SU-DHL-6 (cell line): Measurements from ENCODE around the gene BLACAT1.

ENCODE experiments used
- H2AFZ ChIP-seq: fragments of 200-600 bp; sonication (generic); 2 replicates; pipeline ENCODE4 v1.6.1; 2014; ENCODE audit warnings: low read depth, mild to moderate bottlenecking, moderate library complexity, mixed read lengths, antibody characterized with exemption, low read length; ENCODE audit not compliant: severe bottlenecking
- H3F3A ChIP-seq: fragments of 200-600 bp; shearing (Covaris generic); 2 replicates; pipeline ENCODE4 v1.6.0; 2016; ENCODE audit warnings: antibody characterized with exemption, mild to moderate bottlenecking; ENCODE audit not compliant: insufficient read depth
- H3K27ac ChIP-seq: fragments of 200-600 bp; sonication (generic); 2 replicates; pipeline ENCODE4 v1.5.1; 2016; ENCODE audit warnings: low read depth, mild to moderate bottlenecking, low read length, moderate library complexity, mixed read lengths
- H3K27me3 ChIP-seq: fragments of 200-600 bp; sonication (generic), shearing (Covaris generic); 2 replicates; pipeline ENCODE4 v1.6.0; 2014; ENCODE audit warnings: mild to moderate bottlenecking, low read length
- H3K36me3 ChIP-seq: fragments of 200-600 bp; sonication (generic); 2 replicates; pipeline ENCODE4 v1.6.1; 2014; ENCODE audit warnings: mild to moderate bottlenecking, low read length, mixed read lengths
- H3K4me2 ChIP-seq: fragments of 300-600, 200-600 bp; shearing (Covaris generic), sonication (generic); 2 replicates; pipeline ENCODE4 v1.6.0; 2014; ENCODE audit warnings: low read length, low read depth, mild to moderate bottlenecking; ENCODE audit not compliant: poor library complexity, severe bottlenecking
- H3K4me3 ChIP-seq: fragments of 200-600 bp; sonication (generic); 2 replicates; pipeline ENCODE4 v1.5.1; 2014; ENCODE audit warnings: antibody characterized with exemption, low read length, mild to moderate bottlenecking, mixed read lengths; ENCODE audit not compliant: insufficient read depth, poor library complexity, severe bottlenecking
- H3K79me2 ChIP-seq: fragments of 200-600 bp; sonication (generic); 2 replicates; pipeline ENCODE4 v1.6.1; 2014; ENCODE audit warnings: mild to moderate bottlenecking, low read length, moderate library complexity; ENCODE audit not compliant: insufficient read depth
- H3K9ac ChIP-seq: fragments of 200-600 bp; sonication (generic); 2 replicates; pipeline ENCODE4 v1.7.0; 2014; ENCODE audit warnings: mild to moderate bottlenecking, low read length
- H3K9me2 ChIP-seq: fragments of 200-600 bp; sonication (generic); replicated peaks from 2 replicates; pipeline ENCODE4 v1.6.1; 2014; ENCODE audit warnings: low read length; ENCODE audit not compliant: insufficient read depth
- H3K9me3 ChIP-seq: fragments of 200-600 bp; sonication (generic); 2 replicates; pipeline ENCODE4 v1.6.1; 2014; ENCODE audit warnings: low read length, mixed read lengths; ENCODE audit not compliant: insufficient read depth
- H4K20me1 ChIP-seq: fragments of 200-600 bp; sonication (generic); 2 replicates; pipeline ENCODE4 v1.6.1; 2014; ENCODE audit warnings: low read depth, mild to moderate bottlenecking, antibody characterized with exemption, low read length, moderate library complexity, mixed read lengths
- EZH2phosphoT487 ChIP-seq: fragments of 200-600 bp; sonication (generic), shearing (Covaris generic); conservative IDR thresholded peaks from 2 replicates; pipeline ENCODE4 v1.6.1; 2018; ENCODE audit warnings: mild to moderate bottlenecking, antibody characterized with exemption, low read length, moderate library complexity, mixed read lengths
- TF ChIP-seq, protein P1 (sequence below): fragments of 200-600 bp; sonication (generic); IDR thresholded peaks from one replicate; pipeline ENCODE4 v1.5.1; 2017; ENCODE audit warnings: antibody characterized with exemption, mild to moderate bottlenecking, low read length, moderate library complexity; ENCODE audit not compliant: insufficient read depth, poor library complexity, severe bottlenecking

BLACAT1 gene

GRCh38 chr1:205454903-205455335, 926 bp downstream of the BLACAT1 start:
- Histone ChIP-seq H3K9me2 (no peaks in the 10 kb centered on the region), H3F3A (no peaks in the 10 kb centered on the region), H2AFZ (no peak overlapping the region), H3K4me3 (no peak overlapping the region), H4K20me1 (no peaks in the 10 kb centered on the region), H3K4me2 (no peak overlapping the region), H3K9me3 (no peaks in the 10 kb centered on the region), H3K27ac (no peak overlapping the region), H3K27me3 (no peaks in the 10 kb centered on the region), H3K36me3 (no peaks in the 10 kb centered on the region), H3K9ac (no peak overlapping the region), H3K79me2 (no peaks in the 10 kb centered on the region)
- TF ChIP-seq, protein P1, sequence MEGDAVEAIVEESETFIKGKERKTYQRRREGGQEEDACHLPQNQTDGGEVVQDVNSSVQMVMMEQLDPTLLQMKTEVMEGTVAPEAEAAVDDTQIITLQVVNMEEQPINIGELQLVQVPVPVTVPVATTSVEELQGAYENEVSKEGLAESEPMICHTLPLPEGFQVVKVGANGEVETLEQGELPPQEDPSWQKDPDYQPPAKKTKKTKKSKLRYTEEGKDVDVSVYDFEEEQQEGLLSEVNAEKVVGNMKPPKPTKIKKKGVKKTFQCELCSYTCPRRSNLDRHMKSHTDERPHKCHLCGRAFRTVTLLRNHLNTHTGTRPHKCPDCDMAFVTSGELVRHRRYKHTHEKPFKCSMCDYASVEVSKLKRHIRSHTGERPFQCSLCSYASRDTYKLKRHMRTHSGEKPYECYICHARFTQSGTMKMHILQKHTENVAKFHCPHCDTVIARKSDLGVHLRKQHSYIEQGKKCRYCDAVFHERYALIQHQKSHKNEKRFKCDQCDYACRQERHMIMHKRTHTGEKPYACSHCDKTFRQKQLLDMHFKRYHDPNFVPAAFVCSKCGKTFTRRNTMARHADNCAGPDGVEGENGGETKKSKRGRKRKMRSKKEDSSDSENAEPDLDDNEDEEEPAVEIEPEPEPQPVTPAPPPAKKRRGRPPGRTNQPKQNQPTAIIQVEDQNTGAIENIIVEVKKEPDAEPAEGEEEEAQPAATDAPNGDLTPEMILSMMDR = no peak
- TF ChIP-seq EZH2phosphoT487 = no peak

- H3K4me2 ChIP-seq = no peak overlapping the region
- H2AFZ ChIP-seq = no peak overlapping the region
- H3K36me3 ChIP-seq = no peaks in the 10 kb centered on the region
- no peak overlapping the region for H3K9ac ChIP-seq
- TF ChIP-seq, protein P1 = no peak
- no peak for TF ChIP-seq EZH2phosphoT487
- no peak overlapping the region for H3K27ac ChIP-seq
- no peaks in the 10 kb centered on the region for H4K20me1 ChIP-seq
- no peaks in the 10 kb centered on the region for H3K79me2 ChIP-seq
- no peak overlapping the region for H3K4me3 ChIP-seq
- H3K9me2 ChIP-seq = no peaks in the 10 kb centered on the region
- H3K27me3 ChIP-seq = no peaks in the 10 kb centered on the region
- H3F3A ChIP-seq = no peaks in the 10 kb centered on the region
- no peaks in the 10 kb centered on the region for H3K9me3 ChIP-seq
These were observed 2.4 kb downstream of the BLACAT1 start for GRCh38 chr1:205453466-205453865.

- Histone ChIP-seq H3K9ac (no peak overlapping the region), H3K4me3 (no peak overlapping the region), H3F3A (no peaks in the 10 kb centered on the region), H3K27ac (no peak overlapping the region), H2AFZ (no peak overlapping the region), H3K27me3 (no peaks in the 10 kb centered on the region), H3K9me3 (no peaks in the 10 kb centered on the region), H3K4me2 (no peak overlapping the region), H3K79me2 (no peaks in the 10 kb centered on the region), H3K36me3 (no peaks in the 10 kb centered on the region), H4K20me1 (no peaks in the 10 kb centered on the region), H3K9me2 (no peaks in the 10 kb centered on the region)
- TF ChIP-seq, protein P1 = no peak
- TF ChIP-seq EZH2phosphoT487 = no peak
These were observed 2.9 kb downstream of the BLACAT1 start for GRCh38 chr1:205452933-205453332.
